H54 (cell line): ENCODE measurements around the gene EVA1B.

Experiments used
- DNase-seq: peaks from one replicate; pipeline ENCODE4 v3.0.0; 2011; ENCODE audit warnings: low spot score, mixed read lengths; ENCODE audit not compliant: insufficient read length
- FAIRE-seq: peaks from 3 replicates; lab custom pipeline; 2011; peaks lifted over from hg19 to GRCh38; lab: Jason Lieb, UNC
- POLR2A ChIP-seq: IDR thresholded peaks from 2 replicates; pipeline ENCODE4 v1.6.1; 2011; ENCODE audit warnings: low read depth, mild to moderate bottlenecking, low read length

Gene EVA1B

DNA sequence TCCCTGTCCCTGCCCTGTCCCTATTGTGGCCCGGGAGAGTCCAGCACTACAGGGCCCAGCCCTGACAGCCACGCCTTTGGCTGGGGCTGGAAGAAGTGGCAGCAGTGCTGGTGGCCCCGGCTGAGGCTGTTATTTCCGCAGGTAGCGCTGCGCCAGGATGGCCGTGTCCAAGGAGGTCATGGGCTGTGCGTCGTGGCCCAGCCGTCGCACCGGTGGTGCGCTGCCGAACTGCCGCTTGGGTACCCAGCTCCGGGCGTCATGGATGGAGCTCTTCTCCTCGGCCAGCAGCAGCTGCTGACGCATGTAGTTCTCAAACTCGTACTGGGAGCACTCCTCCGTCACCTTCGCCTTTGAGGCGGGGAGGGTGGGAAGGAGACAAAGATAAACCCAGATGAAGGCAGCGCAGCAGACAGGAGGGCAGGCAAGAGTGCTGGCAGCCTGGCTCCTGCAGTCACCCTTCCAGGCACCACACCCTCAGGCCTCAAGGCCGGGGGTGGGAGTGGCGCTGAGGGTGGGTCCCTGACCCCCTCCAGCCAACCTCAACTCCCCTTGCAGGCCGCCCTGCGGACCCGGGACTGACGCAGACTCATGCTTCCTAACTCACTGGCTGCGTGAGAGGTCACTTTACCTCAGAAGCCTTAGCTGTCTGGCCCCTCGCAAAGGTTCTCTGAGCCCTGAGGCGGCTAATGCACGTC, 18.3 kb upstream of the EVA1B start:
- TF ChIP-seq POLR2A: no peak
- DNase-seq (no peak), FAIRE-seq (no peak)

DNA sequence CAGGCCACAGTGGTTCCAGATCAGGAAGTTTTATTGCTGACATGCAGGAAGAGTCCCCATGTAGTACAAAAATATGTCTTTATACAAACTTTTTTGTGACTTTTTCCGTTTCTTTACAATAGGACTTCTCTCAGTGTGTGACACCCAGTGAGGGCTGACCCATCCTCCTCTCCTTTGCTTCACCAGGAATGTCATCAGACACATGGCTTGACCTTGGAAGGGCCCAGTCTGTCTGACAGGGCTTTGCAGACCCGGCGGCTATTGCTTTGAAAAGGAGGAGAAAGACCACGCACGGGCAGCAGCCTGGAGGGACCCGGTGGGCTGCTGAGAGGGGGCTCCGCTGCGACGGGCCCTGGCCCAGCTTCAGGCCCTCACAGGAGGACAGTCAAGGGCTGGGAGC, 16.2 kb upstream of the EVA1B start:
- TF ChIP-seq POLR2A: no peak
- DNase-seq: no peak
- no peak for FAIRE-seq

DNA sequence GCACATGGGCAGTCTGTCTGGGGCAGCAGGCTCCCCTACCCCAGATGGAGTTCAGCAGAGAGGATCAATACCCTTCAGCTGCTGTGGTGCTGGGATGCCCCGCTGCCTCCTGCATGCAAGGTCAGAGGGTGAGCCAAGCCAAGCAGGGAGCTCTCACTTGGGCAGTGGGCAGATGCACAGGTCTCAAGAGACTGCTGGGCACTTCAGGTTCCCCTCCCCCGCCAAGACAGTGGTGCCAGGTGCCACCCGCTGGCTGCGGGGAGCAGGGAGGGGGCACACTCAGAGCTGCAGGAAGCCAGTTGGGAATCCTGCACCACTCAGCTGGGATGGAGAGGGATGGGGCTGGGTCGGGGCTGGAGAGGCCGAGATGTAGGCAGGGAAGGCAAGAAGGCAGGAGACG, 15.8 kb upstream of the EVA1B start:
- FAIRE-seq (no peak), DNase-seq (no peak)

DNA sequence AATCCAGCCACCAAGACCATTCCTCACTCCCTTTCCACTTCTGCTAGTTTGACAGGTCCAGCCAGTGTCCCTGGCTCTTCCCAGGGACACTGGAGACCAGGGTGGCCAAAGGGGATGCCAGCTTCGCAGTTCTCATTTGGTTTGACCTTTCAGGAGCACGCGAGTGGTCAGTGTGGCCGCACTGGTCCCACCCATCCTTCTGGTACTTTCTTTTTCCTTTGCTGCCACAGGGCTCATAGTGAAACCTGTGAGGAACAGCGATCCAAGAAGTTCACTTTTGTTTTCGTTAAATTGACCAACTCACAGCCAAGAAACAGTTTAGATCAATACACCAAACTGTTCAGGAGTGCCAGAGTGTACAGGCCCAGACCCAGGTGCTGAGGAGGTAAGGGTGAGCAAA, 14.4 kb upstream of the EVA1B start:
- TF ChIP-seq POLR2A: no peak
- DNase-seq (no peak), FAIRE-seq (no peak)

More for the DNA sequence above, 15.8 kb upstream of the EVA1B start:
- TF ChIP-seq POLR2A: no peak

DNA sequence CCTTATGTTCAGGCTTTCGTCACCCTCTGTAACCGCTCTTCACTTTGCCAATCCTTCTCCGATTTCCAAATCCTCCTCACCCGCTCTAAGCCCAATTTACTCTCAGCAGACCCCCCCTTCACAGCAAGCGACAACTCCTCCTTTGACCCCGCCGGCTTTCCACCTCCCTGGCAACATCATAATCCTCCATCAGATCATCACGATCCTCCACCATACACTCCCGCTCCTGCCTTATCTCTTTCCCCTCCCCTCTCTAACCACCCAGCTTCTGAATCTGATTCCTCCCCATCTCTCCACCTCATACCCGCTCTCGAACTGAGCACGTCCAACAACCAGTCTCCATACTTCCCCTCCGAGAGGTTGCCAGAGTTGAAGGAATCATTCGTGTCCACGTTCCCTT, 7.5 kb upstream of the EVA1B start:
- DNase-seq (no peak), FAIRE-seq (no peak)
- no peak for TF ChIP-seq POLR2A

DNA sequence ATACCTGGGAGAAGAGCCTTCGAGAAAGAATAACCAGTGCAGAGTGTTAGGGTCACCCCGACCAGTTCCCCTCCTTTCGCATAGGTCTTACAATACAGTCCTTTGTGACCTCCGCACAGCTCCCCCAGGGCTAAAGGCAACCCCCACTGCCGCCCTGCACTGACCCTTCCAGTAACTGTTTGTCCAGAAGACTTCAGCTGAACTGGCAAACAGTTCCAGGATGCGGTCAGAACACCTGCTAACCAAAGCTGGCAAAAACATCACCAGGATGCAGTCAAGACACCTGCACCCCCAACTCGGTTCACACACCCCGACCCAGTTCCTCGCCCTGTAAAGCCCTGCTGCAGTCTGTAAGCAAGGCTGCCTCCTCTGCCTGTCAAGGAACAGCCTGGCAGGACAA, 6.4 kb upstream of the EVA1B start:
- no peak for DNase-seq
- TF ChIP-seq POLR2A: no peak

DNA sequence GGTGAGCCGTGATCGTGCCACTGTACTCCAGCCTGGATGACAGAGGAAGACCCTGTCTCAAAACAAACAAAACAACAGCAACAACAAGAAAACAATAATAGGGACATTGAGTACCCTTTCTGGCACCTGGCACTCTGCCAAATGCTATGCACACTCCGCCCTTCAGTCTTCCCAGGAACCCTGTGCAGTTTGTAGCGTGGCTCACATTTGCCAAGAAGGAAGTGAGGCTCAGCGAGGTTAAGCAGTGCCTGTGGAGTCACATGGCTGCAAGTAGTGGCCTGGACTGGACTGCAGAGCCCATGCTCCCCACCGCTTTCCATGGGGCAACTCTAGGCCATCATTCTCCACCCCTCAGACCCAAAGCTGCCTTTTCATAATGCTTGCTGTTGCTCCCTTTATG, 5.3 kb upstream of the EVA1B start:
- no peak for DNase-seq
- no peak for FAIRE-seq
- no peak for TF ChIP-seq POLR2A

More for the DNA sequence above, 6.4 kb upstream of the EVA1B start:
- no peak for FAIRE-seq

DNA sequence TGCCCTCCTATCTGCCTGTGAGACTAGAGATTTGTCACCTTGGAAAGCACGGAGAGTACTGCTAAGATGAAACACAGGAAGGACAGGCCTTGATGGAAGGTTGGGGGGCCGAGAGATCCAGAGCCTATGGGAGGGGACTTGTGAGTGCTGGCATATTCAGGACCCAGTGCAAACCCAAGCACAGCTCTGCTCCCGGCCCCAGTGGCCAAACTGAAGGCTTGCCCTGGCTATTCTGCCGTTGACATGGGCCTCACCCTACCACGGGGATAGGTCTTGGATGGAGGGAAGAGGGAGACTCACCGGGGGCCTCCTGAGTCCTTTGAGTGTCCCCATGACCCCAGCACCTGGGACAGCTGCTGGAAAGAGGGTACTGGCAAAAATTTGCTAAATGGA, 4.6 kb upstream of the EVA1B start:
- FAIRE-seq (no peak), DNase-seq (no peak)
- TF ChIP-seq POLR2A: no peak

DNA sequence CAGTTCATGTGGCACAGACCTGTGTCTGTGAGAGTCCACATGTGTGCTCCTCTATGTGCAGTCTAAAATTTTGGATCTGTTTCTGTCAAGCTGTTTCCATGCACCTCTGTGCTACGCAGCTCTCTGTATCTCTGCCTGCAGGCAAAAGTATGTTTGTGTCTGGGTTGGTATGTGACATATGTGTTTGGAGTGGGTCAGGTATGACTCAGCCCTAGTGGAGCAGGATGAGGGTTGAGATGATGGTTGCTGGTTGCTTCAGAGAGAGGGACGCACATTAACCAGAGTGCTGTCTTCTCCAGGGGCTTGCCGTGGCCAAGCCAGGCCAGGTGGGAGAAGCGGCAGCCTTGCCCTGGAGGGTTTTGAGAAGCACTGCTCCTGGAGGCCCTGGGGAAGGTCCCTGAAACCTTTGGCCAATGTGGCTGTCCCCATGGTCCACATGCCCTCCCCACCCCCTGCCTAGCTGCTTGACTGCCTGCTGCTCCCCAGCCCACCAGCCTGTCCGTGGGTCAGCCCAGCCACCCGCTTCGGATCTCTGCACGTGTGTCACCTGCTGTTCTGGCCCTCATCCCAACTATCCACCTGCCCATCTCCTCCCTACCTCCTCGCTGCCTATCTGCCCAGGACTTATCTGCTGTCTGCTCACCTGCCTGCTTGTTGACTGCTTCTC, 4.1 kb upstream of the EVA1B start:
- no peak for FAIRE-seq
- TF ChIP-seq POLR2A: no peak
- DNase-seq: peak; percentile 42

DNA sequence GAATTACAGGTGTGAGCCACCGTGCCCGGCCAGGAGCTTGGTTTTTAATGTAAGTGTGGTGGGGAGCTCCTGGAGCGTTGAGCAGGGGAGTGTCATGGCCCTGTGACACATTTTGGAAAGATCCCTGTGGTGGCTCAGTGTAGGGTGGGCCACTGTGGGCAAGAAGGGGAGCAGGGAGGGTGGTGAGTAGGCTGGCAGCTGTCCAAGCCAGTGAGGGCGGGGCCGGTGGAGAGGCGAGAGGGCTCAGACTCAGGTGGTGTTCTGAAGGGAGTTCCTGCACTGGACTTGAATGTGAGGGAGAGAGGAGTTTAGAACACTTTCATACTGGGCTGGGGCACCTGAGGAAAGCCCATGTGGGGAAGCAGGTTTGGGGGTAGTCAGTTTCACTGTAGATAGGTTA, 3.1 kb upstream of the EVA1B start:
- DNase-seq: no peak
- FAIRE-seq: no peak
- TF ChIP-seq POLR2A: no peak

DNA sequence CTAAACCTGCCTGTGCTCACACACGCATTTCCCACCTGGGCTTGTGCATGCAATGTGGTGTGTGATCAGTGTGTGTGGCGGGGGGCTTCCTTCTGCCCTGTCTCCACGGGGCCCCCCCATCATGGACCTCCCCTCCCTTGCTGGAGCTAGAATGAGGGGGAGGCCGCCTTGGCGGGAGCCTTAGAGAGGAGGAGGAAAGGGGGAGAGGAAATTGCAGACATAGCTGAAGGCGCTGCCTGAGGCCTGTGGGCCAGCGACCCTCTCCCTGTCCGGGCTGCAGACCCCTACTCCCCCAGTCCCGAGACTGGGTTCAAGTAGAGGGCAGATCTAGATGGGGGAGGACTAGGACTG, 883 bp upstream of the EVA1B start:
- FAIRE-seq (no peak), DNase-seq (no peak)
- TF ChIP-seq POLR2A: no peak

DNA sequence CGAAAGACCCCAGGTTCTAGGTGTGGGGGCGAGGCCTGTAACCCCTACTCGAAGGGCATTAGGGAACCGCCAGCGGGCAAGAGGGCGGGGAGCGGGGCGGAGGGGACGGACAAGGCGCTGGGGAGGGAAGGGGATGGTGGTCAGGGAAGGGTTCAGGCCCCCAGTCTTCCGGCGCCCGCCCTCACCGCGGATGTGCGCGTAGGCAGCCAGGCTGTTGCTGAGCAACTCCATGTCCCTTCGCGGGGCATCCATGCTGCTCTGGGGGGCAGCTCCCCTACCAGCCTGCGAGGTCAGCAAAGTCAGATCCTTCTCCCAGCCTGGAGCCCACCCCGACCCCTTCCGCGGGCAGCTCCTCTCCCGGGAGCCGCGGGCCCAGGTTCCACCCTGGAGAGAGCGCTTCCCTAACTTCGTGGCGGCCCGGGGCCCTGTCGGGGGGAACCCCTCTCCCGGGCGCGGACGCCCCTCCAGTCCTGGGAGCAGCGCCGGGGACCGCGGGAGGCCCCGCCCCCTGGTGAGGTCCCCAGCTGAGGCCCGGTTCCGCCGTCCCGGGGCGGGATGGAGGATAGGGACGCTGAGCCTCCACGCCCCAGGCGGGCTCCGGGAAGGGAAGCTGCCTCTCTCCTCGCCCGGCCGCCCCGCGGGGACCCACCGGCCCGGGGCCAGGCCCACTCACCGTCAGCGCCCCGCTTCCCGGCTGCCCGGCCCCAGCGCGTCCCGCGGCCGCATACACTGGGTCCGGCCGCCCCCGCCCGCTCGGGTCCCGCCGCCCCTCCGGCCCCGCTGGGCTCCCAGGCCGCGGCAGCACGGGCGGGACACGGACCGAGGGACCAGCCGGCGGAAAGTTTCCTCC, 434 bp downstream of the EVA1B start:
- no peak for DNase-seq
- 0 out of 2 replicates have a peak, but pooled peaks have one; percentile 18 for TF ChIP-seq POLR2A
- FAIRE-seq: no peak

DNA sequence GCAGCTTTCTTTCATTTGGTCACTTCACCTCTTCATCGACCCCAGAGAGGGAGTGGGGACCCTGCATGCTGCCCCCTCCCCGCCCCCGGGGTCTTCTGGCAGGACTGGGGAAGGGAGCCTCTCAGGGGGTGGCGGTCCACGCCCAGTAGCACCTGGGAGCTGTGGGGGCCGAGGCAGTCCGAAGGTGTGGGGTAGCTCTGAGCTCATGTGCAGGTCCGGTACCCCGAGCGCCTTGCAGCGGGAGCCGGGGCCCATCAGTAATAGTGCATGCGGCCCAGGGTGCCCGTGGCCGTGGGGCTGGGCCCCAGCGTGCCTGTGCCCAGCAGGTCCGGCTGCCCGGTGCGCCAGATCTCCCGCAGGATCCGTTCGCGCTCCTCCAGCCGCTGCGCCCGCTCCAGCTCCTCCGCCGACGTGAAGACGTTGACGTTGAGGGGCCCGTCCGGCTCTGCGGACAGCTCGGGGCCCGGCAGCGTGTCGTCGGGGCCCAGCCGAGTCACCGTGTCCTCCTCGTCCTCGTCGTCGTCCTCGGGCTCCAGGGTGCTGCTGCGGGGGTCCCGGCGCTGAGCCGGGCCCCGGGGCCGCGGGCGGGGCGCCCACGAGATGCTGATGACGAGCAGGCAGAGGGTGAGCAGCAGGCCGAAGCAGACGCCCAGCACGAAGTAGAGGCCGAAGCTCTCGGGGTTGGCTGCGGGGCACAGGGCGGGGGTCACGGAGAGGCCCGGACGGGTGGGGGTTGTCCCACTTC, 1.2 kb downstream of the EVA1B start:
- DNase-seq (no peak), FAIRE-seq (no peak)
- no peak for TF ChIP-seq POLR2A
